Measurements from ENCODE around the gene PAK1IP1.

PAK1IP1 gene

GRCh38 chr6:10747251-10747972, 52.6 kb downstream of the PAK1IP1 start, which contains the start of gene TMEM14B (continued):
- TF ChIP-seq, protein P1, sequence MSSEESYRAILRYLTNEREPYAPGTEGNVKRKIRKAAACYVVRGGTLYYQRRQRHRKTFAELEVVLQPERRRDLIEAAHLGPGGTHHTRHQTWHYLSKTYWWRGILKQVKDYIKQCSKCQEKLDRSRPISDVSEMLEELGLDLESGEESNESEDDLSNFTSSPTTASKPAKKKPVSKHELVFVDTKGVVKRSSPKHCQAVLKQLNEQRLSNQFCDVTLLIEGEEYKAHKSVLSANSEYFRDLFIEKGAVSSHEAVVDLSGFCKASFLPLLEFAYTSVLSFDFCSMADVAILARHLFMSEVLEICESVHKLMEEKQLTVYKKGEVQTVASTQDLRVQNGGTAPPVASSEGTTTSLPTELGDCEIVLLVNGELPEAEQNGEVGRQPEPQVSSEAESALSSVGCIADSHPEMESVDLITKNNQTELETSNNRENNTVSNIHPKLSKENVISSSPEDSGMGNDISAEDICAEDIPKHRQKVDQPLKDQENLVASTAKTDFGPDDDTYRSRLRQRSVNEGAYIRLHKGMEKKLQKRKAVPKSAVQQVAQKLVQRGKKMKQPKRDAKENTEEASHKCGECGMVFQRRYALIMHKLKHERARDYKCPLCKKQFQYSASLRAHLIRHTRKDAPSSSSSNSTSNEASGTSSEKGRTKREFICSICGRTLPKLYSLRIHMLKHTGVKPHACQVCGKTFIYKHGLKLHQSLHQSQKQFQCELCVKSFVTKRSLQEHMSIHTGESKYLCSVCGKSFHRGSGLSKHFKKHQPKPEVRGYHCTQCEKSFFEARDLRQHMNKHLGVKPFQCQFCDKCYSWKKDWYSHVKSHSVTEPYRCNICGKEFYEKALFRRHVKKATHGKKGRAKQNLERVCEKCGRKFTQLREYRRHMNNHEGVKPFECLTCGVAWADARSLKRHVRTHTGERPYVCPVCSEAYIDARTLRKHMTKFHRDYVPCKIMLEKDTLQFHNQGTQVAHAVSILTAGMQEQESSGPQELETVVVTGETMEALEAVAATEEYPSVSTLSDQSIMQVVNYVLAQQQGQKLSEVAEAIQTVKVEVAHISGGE (tag by site-specific recombination; conservative IDR thresholded peaks at IDR 0.05; ENCODE audit: low read depth), result peak; percentile 96
- TF ChIP-seq ZBTB20 (tag by site-specific recombination; IDR thresholded peaks at IDR 0.05), result peak; percentile 78; the same call in 1 of the 2 replicates
- no peak for TF ChIP-seq ZNF23 (tag by site-specific recombination; IDR thresholded peaks at IDR 0.05; ENCODE audit: borderline replicate concordance)
- TF ChIP-seq ZNF843 (tag by site-specific recombination; IDR thresholded peaks at IDR 0.05), result 0 out of 2 replicates have a peak, but pooled peaks have one; percentile 45
- TF ChIP-seq ZFHX2 (tag by site-specific recombination; conservative IDR thresholded peaks at IDR 0.05), result peak; percentile 79
- TF ChIP-seq ZBTB8A (tag by site-specific recombination; IDR thresholded peaks at IDR 0.05), result peak; percentile 42; the same call in 1 of the 2 replicates
- peak; percentile 84 for TF ChIP-seq EGR2 (tag by site-specific recombination; IDR thresholded peaks at IDR 0.05; ENCODE audit: low read depth)
- no peak for TF ChIP-seq GLI4 (tag by site-specific recombination; IDR thresholded peaks at IDR 0.05)
- peak; percentile 78; the same call in 1 of the 2 replicates for TF ChIP-seq ZNF660 (tag by site-specific recombination; IDR thresholded peaks at IDR 0.05)
- no peak for TF ChIP-seq SETDB1 (IDR thresholded peaks at IDR 0.05; ENCODE audit: insufficient read length, low read length)
- 0 out of 2 replicates have a peak, but pooled peaks have one; percentile 15 for TF ChIP-seq ZNF394 (tag by site-specific recombination; IDR thresholded peaks at IDR 0.05; ENCODE audit: borderline replicate concordance)
- no peak for TF ChIP-seq ZNF248 (tag by site-specific recombination; IDR thresholded peaks at IDR 0.05)
- 0 out of 2 replicates have a peak, but pooled peaks have one; percentile 13 for TF ChIP-seq ZSCAN23 (tag by site-specific recombination; IDR thresholded peaks at IDR 0.05)
- no peak for TF ChIP-seq ZNF521 (tag by site-specific recombination; IDR thresholded peaks at IDR 0.05)
- peak; percentile 95 for TF ChIP-seq SP3 (tag by site-specific recombination; IDR thresholded peaks at IDR 0.05)
- TF ChIP-seq KLF10 (tag by site-specific recombination; IDR thresholded peaks at IDR 0.05), result peak; percentile 47
- TF ChIP-seq ZNF148 (tag by site-specific recombination; IDR thresholded peaks at IDR 0.05; ENCODE audit: borderline replicate concordance), result no peak
- TF ChIP-seq KLF17 (tag by site-specific recombination; IDR thresholded peaks at IDR 0.05), result 0 out of 2 replicates have a peak, but pooled peaks have one; percentile 16
- no peak for TF ChIP-seq ZNF785 (tag by site-specific recombination; IDR thresholded peaks at IDR 0.05)
- 0 out of 2 replicates have a peak, but pooled peaks have one; percentile 23 for TF ChIP-seq ZFP37 (tag by site-specific recombination; IDR thresholded peaks at IDR 0.05)
- peak; percentile 96 for TF ChIP-seq PATZ1 (tag by site-specific recombination; IDR thresholded peaks at IDR 0.05)
- TF ChIP-seq ZNF335 (tag by site-specific recombination; conservative IDR thresholded peaks at IDR 0.05), result peak; percentile 88
- peak; percentile 79 for TF ChIP-seq ZIC2 (tag by site-specific recombination; IDR thresholded peaks at IDR 0.05)
- TF ChIP-seq ZNF561 (tag by site-specific recombination; IDR thresholded peaks at IDR 0.05; ENCODE audit: borderline replicate concordance), result peak; percentile 60; the same call in 1 of the 2 replicates
- TF ChIP-seq AEBP2 (tag by site-specific recombination; IDR thresholded peaks at IDR 0.05; ENCODE audit: borderline replicate concordance), result no peak
- no peak for TF ChIP-seq BCL11A (tag by site-specific recombination; IDR thresholded peaks at IDR 0.05; ENCODE audit: low read depth)
- TF ChIP-seq ZBTB7A (tag by site-specific recombination; IDR thresholded peaks at IDR 0.05; ENCODE audit: low read depth), result no peak
- TF ChIP-seq ZNF133 (tag by site-specific recombination; IDR thresholded peaks at IDR 0.05), result no peak

All from HEK293 (cell line).